ENCODE data around the gene CCL26. TPM values are rescaled to one million over a fixed set of nuclear protein-coding genes. Genes with fewer than 3 reads are reported as not detected.
A peak's percentile ranks its signal among the peaks of the same experiment; 100 is the strongest.
"Not testable (repeated sequence)": the region's sequence is repeated elsewhere in the genome, so short reads cannot be mapped to it uniquely, and the experiment has no call there.

CCL26 gene
- total RNA-seq, 1 experiment from 2014 or later: 28.4 TPM

- DNase-seq (ENCODE audit: low read depth): peak; percentile 98
Measured at GRCh38 chr7:75738975-75739795, 32.8 kb downstream of the CCL26 start.

GRCh38 chr7:75738604-75738974, 33.4 kb downstream of the CCL26 start, which contains the start of gene HIP1:
Gene HIP1 (minus strand): TSS chr7:75738941. CDS start chr7:75738920, 21 bp downstream.
- no peak for DNase-seq (ENCODE audit: low read depth)

- DNase-seq (ENCODE audit: low read depth): peak; percentile 44
Measured at GRCh38 chr7:75737856-75738603, 34.0 kb downstream of the CCL26 start.

GRCh38 chr7:75735581-75736350, 36.2 kb downstream of the CCL26 start:
- DNase-seq (ENCODE audit: low read depth): no peak

- DNase-seq (ENCODE audit: low read depth): peak; percentile 97
Measured at GRCh38 chr7:75734586-75735458, 37.2 kb downstream of the CCL26 start.

GRCh38 chr7:75732764-75733630, 39.0 kb downstream of the CCL26 start:
- DNase-seq (ENCODE audit: low read depth): peak; percentile 100

- DNase-seq (ENCODE audit: low read depth): no peak
Measured at GRCh38 chr7:75732016-75732521, 39.9 kb downstream of the CCL26 start.

GRCh38 chr7:75729851-75730274, 42.1 kb downstream of the CCL26 start:
- DNase-seq (ENCODE audit: low read depth): no peak

GRCh38 chr7:75727881-75728593, 44.0 kb downstream of the CCL26 start:
- peak; percentile 79 for DNase-seq (ENCODE audit: low read depth)

- not testable (repeated sequence) for DNase-seq (ENCODE audit: low read depth)
Measured at GRCh38 chr7:75727351-75727750, 44.7 kb downstream of the CCL26 start.

- no peak for DNase-seq (ENCODE audit: low read depth)
Measured at GRCh38 chr7:75725306-75725705, 46.7 kb downstream of the CCL26 start.

GRCh38 chr7:75723444-75723843, 48.6 kb downstream of the CCL26 start:
- no peak for DNase-seq (ENCODE audit: low read depth)

GRCh38 chr7:75722373-75722772, 49.6 kb downstream of the CCL26 start:
- DNase-seq (ENCODE audit: low read depth): no peak

GRCh38 chr7:75721922-75722321, 50.1 kb downstream of the CCL26 start:
- not testable (repeated sequence) for DNase-seq (ENCODE audit: low read depth)

- no peak for DNase-seq (ENCODE audit: low read depth)
Measured at GRCh38 chr7:75721426-75721825, 50.6 kb downstream of the CCL26 start.

GRCh38 chr7:75719626-75720025, 52.4 kb downstream of the CCL26 start:
- no peak for DNase-seq (ENCODE audit: low read depth)

All from M059J (cell line).